H1 (cell line): Measurements from ENCODE around the gene GBE1.

ENCODE experiments used
- CTCF ChIP-seq, 3 experiments: IDR thresholded peaks; 1 replicate in 2 of 3; 2 replicates in 1 of 3; pipeline versions ENCODE4 v1.5.1 to v1.6.1; 2011; ENCODE audit warnings: low read length in 3 of 3, mild to moderate bottlenecking in 3 of 3, inconsistent platforms in 2 of 3, low read depth in 1 of 3, moderate library complexity in 1 of 3; ENCODE audit not compliant: insufficient read depth in 1 of 3; ENCODE audit errors: control extremely low read depth in 1 of 3
- EGR1 ChIP-seq: IDR thresholded peaks from 2 replicates; pipeline ENCODE4 v1.6.1; 2011; ENCODE audit warnings: low read depth, low read length, borderline replicate concordance
- EP300 ChIP-seq, 2 experiments: IDR thresholded peaks; 1 replicate in 1 of 2; 2 replicates in 1 of 2; pipeline ENCODE4 v1.6.1; 2011 to 2012; ENCODE audit warnings: low read depth in 2 of 2, low read length in 2 of 2, mild to moderate bottlenecking in 2 of 2, borderline replicate concordance in 1 of 2, inconsistent platforms in 1 of 2, moderate library complexity in 1 of 2
- HDAC2 ChIP-seq, 2 experiments: fragments of 300-600 bp in 1 of 2; sonication (generic) in 1 of 2; IDR thresholded peaks; 2 replicates each; pipeline ENCODE4 v1.6.1; 2011 to 2012; ENCODE audit warnings: low read depth in 2 of 2, low read length in 2 of 2, mild to moderate bottlenecking in 2 of 2, moderate library complexity in 2 of 2, borderline replicate concordance in 1 of 2, inconsistent platforms in 1 of 2
- JUN ChIP-seq: IDR thresholded peaks from 2 replicates; pipeline ENCODE4 v1.6.1; 2011; ENCODE audit warnings: low read depth, mild to moderate bottlenecking, improper control_type of control experiment, low read length

DNA sequence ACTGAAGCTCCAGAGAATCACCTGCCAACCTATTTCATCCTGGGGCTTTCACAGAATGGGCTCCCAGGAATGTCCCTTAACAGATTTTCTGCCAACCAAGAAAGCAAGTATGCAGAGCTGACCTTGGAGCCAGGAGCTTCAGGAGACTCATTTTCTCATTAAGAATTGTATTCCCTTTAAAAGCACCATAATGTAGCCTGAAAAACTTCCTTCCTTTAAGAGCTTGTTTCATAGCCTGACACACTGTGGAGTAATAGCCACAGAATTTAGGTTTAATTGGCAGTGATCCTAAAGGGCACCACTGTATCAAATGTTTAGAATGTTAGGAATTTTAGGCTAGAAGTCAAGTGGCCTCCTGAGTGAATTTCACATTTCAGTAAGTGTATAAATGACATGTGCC is 309.8 kb downstream of the GBE1 start:
- TF ChIP-seq EP300 (IDR thresholded peaks at IDR 0.05; ENCODE audit: borderline replicate concordance in 1 of 2, low read depth in 2 of 2, low read length in 2 of 2) (no peak), CTCF (IDR thresholded peaks at IDR 0.05; ENCODE audit: control extremely low read depth in 1 of 3, insufficient read depth in 1 of 3, low read depth in 1 of 3, low read length in 3 of 3) (no peak), EGR1 (no peak), JUN (no peak), HDAC2 (IDR thresholded peaks at IDR 0.05; ENCODE audit: borderline replicate concordance in 1 of 2, low read depth in 2 of 2, low read length in 2 of 2) (no peak)
